Thymus (tissue), 11 donors: ENCODE data around the gene PDE2A. TPM values are rescaled to one million over a fixed set of nuclear protein-coding genes. Genes with fewer than 3 reads are reported as not detected.

Source experiments
- DNase-seq, 9 donors: peaks; one replicate each; pipeline ENCODE4 v3.0.0-alpha.2; 2013; ENCODE audit warnings: low spot score in 9 of 9, low read depth in 6 of 9, missing footprints in 1 of 9
- H3K27ac ChIP-seq, 2 donors: one replicate each; pipeline ENCODE4 v1.5.1; 2013; ENCODE audit warnings: control low read depth in 1 of 2, low read depth in 1 of 2, low read length in 1 of 2, mild to moderate bottlenecking in 1 of 2, moderate library complexity in 1 of 2
- H3K27me3 ChIP-seq, 2 donors: one replicate each; pipeline ENCODE4 v1.5.1; 2013; ENCODE audit warnings: low read length in 1 of 2; ENCODE audit not compliant: control insufficient read depth in 2 of 2, insufficient read depth in 1 of 2
- H3K36me3 ChIP-seq, 2 donors: one replicate each; pipeline ENCODE4 v1.5.1; 2013; ENCODE audit warnings: low read length in 1 of 2, mild to moderate bottlenecking in 1 of 2, moderate library complexity in 1 of 2; ENCODE audit not compliant: control insufficient read depth in 2 of 2, insufficient read depth in 2 of 2
- H3K4me1 ChIP-seq, 2 donors: one replicate each; pipeline ENCODE4 v1.5.1; 2013; ENCODE audit warnings: low read length in 2 of 2; ENCODE audit not compliant: control insufficient read depth in 2 of 2, insufficient read depth in 2 of 2
- H3K4me3 ChIP-seq, 2 donors: one replicate each; pipeline ENCODE4 v1.5.1; 2013; ENCODE audit warnings: low read length in 2 of 2, control low read depth in 1 of 2, mild to moderate bottlenecking in 1 of 2
- H3K9me3 ChIP-seq, 2 donors: one replicate each; pipeline ENCODE4 v1.5.1; 2013; ENCODE audit warnings: low read length in 1 of 2, mild to moderate bottlenecking in 1 of 2; ENCODE audit not compliant: control insufficient read depth in 2 of 2, insufficient read depth in 1 of 2
- WGBS: extraction: QIAGEN DNeasy Blood & Tissue Kit; methylation state at CpG from one replicate; pipeline ENCODE4 v1.1.7; 2013; 5-methylcytosine and 5-hydroxymethylcytosine counted together
- polyA plus RNA-seq: library from polyadenylated mRNA; stranded (reverse); fragments of 200-250 nt; gene quantifications from one replicate; pipeline ENCODE4 v1.2.3, GENCODE V29; 2013
- total RNA-seq: library from RNA; stranded (reverse); fragments of 120-200 nt; gene quantifications from one replicate; pipeline ENCODE4 v1.2.4, GENCODE V29; 2013
- donor health status: healthy.

The PDE2A gene
- total and polyA plus RNA-seq, 2 donors: 1.1 to 16.9 TPM

DNA sequence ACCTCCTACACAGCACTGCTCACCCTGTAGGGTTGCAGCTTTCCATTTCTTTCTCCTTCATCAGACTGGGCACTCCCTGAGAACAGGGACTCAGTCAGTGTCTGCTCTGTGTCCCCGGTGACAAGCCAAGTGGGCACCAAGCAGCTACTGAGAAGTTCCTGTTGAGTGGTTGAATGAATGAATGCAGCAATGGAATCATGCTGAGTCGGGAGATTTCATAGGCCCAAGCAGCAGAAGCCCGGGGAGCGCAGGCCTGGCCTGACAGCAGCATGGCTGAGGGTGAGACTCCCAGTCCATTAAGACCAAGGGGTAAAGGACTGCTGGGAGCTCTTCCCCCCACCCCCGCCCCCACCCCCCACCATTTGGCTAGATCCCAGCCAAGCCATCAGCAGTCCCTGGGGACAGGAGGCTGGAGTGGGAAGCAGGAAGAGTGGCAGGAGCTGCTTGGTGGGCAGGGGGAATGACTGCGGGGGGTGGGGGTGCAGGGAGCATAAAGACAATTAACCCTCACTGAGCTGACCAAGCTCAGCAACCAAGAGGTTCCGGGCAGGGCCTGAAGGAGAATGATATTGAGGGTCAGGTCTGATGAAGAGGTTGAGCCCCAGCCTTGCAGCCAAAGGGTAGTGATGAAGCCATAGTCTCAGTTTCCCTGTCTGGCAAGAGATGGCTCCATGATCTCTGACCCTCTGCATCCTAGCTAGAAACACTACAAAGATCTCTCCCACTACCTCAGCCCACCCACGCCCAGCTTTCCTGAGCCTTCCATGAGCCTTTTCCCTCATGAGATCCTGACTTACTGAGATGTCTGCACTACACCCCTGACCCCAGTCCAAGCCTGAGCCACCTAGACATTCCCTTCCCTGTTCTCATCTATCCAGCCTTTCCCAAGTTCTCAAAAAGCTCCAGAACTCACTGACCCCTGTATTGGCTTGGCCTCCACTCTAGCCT, 2.8 kb downstream of the PDE2A start:
- WGBS: 66% methylated on average over 8 of the region's 8 CpGs
- no peak for DNase-seq
- H3K27me3 ChIP-seq: peaks cover 8 to 69% of the 10 kb centered on the region in 2 donors

DNA sequence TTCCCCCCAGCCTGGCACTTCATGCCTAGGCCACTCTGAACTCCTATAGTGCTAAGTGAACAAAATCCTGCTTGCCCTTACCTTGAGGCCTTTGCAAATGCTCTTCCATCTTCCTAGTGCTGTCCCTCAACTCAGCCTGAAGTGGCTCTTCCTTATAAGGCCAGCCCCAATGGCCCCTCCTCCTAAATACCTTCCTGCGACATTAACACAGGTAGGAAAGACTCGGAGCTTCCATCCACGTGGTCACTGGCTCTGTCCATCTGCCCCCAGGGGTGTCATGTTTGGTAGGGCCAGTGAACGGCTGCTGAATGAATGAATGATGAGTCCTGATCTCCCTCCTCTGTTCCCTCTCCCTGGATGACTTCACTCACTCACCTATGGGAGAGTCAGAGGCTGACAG, 4.2 kb downstream of the PDE2A start:
- Histone ChIP-seq H3K4me1 (no peaks in the 10 kb centered on the region), H3K36me3 (no peaks in the 10 kb centered on the region), H3K27ac (no peak overlapping the region), H3K4me3 (no peak overlapping the region), H3K27me3 (peaks cover 2 to 56% of the 10 kb centered on the region in 2 donors), H3K9me3 (peaks cover 3 to 9% of the 10 kb centered on the region in 2 donors)
- DNase-seq: no peak
- 48% methylated on average over 4 of the region's 4 CpGs for WGBS

More for the DNA sequence above, 2.8 kb downstream of the PDE2A start:
- Histone ChIP-seq H3K4me1 (no peaks in the 10 kb centered on the region), H3K27ac (no peak overlapping the region), H3K36me3 (no peaks in the 10 kb centered on the region), H3K9me3 (peaks cover 3 to 9% of the 10 kb centered on the region in 2 donors), H3K4me3 (no peak overlapping the region)

DNA sequence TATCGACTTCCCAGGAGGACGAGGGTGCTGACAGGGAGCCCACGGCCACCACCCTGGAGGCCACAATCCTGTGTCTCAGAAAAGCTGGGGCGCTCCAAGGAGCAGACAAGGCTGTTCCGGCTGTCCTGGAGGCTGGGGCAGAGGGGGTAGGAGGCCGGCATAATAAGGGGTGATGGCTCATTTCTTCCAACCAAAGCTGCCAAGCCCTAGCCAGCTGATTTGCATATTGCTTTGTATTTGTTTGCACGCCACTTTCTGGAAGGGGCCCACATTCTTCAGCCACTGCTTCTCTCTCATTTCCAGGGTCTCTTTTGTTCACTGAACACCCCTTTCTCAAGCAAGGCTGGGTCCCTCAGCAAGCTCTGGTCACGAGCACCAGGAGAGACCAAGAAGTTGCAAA, 4.7 kb downstream of the PDE2A start:
- no peak overlapping the region for H3K27ac ChIP-seq

DNA sequence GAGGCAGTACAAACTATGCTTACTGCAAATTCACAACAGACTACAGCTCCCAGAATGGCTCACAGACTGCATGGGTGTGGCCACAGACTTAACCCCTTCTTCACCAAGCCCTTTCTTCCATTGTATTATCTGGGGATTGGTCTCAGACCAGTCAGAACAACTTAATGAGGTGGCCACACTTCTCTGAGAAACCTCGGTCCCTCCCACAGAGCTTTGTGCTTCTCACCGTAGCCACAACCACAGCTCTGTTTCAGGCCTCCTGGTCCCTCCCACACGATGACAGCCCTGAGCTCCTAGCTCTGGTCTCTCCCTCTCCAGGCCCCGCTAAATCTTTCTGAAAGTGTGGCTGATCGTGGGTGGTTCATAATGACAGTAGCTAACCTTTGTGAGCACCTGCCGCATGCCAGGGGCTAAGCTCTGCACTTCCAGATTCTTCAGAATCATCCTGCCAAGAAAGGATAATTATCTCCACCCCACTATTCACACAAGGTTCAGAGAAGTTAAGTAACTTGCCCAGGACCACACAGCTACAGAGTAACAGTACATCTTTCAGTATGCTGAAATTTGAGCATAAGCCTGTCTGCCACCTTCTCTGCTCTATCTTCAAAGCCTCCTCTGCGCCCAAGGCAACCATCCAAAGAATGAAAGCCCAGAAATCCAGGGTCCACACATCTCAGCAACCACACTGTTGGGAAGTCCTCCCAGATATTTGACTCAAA, 5.4 kb downstream of the PDE2A start:
- 56% methylated on average over 7 of the region's 7 CpGs for WGBS
- H3K9me3 ChIP-seq: peaks cover 3 to 9% of the 10 kb centered on the region in 2 donors
- peaks cover 2 to 47% of the 10 kb centered on the region in 2 donors for H3K27me3 ChIP-seq
- H3K4me3 ChIP-seq: no peak overlapping the region
- H3K27ac ChIP-seq: no peak overlapping the region
- H3K4me1 ChIP-seq: no peaks in the 10 kb centered on the region
- no peaks in the 10 kb centered on the region for H3K36me3 ChIP-seq
- no peak for DNase-seq

More for the DNA sequence above, 4.7 kb downstream of the PDE2A start:
- peaks cover 2 to 51% of the 10 kb centered on the region in 2 donors for H3K27me3 ChIP-seq
- peaks cover 3 to 9% of the 10 kb centered on the region in 2 donors for H3K9me3 ChIP-seq
- 82% methylated on average over 8 of the region's 8 CpGs for WGBS
- H3K4me3 ChIP-seq: no peak overlapping the region
- no peaks in the 10 kb centered on the region for H3K36me3 ChIP-seq
- no peaks in the 10 kb centered on the region for H3K4me1 ChIP-seq
- no peak for DNase-seq

DNA sequence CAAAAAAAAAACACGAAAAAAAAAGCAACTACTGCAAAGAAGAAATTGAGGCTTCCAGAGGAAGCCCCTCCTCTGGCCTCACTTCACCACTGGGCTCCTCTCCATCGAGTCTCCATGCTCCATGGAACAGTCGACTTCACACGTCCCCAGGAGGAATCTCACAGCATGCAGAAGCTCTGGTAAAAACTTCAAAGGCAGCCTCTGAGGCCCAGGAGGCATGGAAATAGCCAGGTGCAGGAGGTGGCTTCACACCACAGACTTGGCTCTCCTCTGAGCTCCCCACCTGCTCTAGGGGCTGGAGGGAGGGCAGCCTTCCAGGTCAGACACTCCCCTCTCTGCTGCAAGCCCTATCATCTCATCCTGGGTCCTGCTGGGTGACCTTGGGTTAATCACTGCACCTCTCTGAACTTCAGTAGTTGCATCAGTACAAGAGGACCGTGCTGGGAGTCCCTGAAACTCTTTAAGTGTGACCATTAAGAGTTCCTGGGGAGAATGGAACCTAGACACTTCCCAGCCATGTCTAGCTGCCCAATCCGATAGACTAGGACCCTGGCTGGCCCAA, 8.2 kb downstream of the PDE2A start:
- no peak overlapping the region for H3K4me3 ChIP-seq
- no peaks in the 10 kb centered on the region for H3K36me3 ChIP-seq
- H3K27ac ChIP-seq: no peak overlapping the region
- peaks cover 2 to 38% of the 10 kb centered on the region in 2 donors for H3K27me3 ChIP-seq
- no peaks in the 10 kb centered on the region for H3K4me1 ChIP-seq
- 49% methylated on average over 6 of the region's 6 CpGs for whole genome bisulfite sequencing
- H3K9me3 ChIP-seq: peaks cover 3 to 13% of the 10 kb centered on the region in 2 donors
- no peak for DNase-seq

DNA sequence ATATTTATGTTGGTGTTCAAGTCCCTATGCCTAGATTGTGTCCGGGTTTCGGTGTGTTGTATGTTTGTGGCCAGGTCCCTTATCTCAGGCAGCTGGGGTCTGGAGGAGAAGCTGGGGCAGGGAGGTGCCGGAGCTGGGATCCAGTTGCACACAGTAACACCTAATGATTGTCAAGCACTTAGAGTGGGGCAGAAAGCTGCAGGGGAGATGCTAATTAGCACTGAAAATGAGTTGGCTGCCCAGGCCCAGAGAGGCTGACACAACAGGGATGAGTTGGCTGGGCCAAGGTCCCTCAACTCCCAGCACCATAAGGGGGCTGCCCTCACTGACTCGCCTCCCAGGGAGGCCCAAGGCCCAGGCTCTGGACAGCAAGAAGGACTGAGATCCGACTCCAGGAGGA, 12.2 kb downstream of the PDE2A start:
- H3K4me3 ChIP-seq: no peak overlapping the region
- WGBS: 88% methylated on average over 5 of the region's 5 CpGs
- H3K9me3 ChIP-seq: peaks cover 0 to 4% of the 10 kb centered on the region in 2 donors
- H3K27me3 ChIP-seq: peaks cover 2 to 27% of the 10 kb centered on the region in 2 donors
- H3K27ac ChIP-seq: no peak overlapping the region
- H3K36me3 ChIP-seq: no peaks in the 10 kb centered on the region
- H3K4me1 ChIP-seq: no peaks in the 10 kb centered on the region
- no peak for DNase-seq

DNA sequence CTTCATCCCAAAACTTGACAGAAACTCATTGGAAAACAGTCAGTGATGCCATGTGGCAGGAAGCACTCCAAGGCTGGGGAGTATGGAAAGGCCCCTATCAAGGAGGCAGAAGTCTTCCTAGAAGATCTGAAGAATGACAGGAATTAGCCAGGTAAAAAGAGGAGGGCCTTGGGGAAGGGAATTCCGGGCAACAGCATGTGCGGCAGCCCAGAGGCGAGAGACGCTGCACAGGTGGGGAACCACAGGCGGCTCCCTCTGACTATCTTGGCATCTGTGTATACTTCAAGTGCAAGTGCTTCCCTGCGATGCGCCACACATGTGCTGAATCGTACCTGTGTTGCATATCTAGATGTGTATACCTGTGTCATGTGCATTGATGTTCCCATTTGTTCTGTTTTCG, 12.7 kb downstream of the PDE2A start:
- H3K4me1 ChIP-seq: no peaks in the 10 kb centered on the region
- peaks cover 2 to 27% of the 10 kb centered on the region in 2 donors for H3K27me3 ChIP-seq
- H3K36me3 ChIP-seq: no peaks in the 10 kb centered on the region
- no peak overlapping the region for H3K27ac ChIP-seq
- 95% methylated on average over 9 of the region's 9 CpGs for WGBS
- DNase-seq: no peak
- peaks cover 0 to 4% of the 10 kb centered on the region in 2 donors for H3K9me3 ChIP-seq
- no peak overlapping the region for H3K4me3 ChIP-seq

DNA sequence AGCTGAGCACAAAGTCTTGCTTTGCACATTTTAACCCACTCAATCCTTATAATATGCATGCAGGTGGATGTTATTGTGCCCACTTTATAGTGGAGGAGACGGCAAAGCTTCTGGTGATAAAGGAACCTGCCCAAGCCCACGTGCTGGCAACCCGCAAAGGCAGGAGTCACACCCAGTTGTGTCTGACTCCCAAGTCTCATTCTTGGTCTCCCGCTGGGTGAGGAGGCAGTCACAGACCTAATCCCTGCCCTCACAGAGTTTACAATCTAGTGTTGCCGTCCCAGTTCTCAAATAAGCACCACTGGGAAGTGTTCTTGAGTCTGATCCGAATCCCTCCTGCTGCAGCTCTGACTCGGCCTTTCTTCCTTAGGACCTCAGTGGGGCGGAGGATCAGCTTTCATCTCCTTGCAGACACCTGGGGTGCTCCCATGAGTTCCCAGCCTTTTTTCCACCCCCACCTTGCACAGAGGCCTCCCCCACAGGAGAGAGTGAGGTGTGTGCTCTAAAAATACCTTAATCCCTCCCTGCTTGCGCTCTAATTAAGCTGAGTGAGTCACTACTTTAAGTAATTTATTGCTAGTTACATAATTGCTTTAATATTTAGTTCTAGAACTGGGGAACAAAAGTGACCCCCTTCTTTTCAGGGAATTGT, 15.1 kb downstream of the PDE2A start:
- WGBS: 92% methylated on average over 9 of the region's 9 CpGs
- peaks cover 2 to 32% of the 10 kb centered on the region in 2 donors for H3K27me3 ChIP-seq
- H3K4me3 ChIP-seq: no peak overlapping the region
- H3K36me3 ChIP-seq: no peaks in the 10 kb centered on the region
- H3K4me1 ChIP-seq: no peaks in the 10 kb centered on the region
- no peak overlapping the region for H3K27ac ChIP-seq
- H3K9me3 ChIP-seq: peaks cover 0 to 4% of the 10 kb centered on the region in 2 donors
- no peak for DNase-seq
